Endothelial cell of umbilical vein (primary cell): Measurements from ENCODE around the gene EFCC1.

Experiments
- EZH2 ChIP-seq: IDR thresholded peaks from 2 replicates; pipeline ENCODE4 v1.6.1; 2012; ENCODE audit warnings: borderline replicate concordance, low read depth, mild to moderate bottlenecking, moderate library complexity, low read length, inconsistent platforms; ENCODE audit not compliant: severe bottlenecking
- GATA2 ChIP-seq: IDR thresholded peaks from 2 replicates; pipeline ENCODE4 v1.7.0; 2011; ENCODE audit warnings: low read depth, mild to moderate bottlenecking, moderate library complexity, mixed read lengths, low read length; ENCODE audit not compliant: insufficient read length, insufficient read depth
- MYC ChIP-seq: IDR thresholded peaks from one replicate; pipeline ENCODE4 v1.6.1; 2011; ENCODE audit warnings: mild to moderate bottlenecking, low read depth, low read length
- POLR2A ChIP-seq: IDR thresholded peaks from 2 replicates; pipeline ENCODE4 v1.6.1; 2012; ENCODE audit warnings: low read depth, mild to moderate bottlenecking, control low read depth, low read length
- TF ChIP-seq, protein P1 (sequence below), 2 donors: IDR thresholded peaks; 1 replicate in 1 of 2; 2 replicates in 1 of 2; pipeline ENCODE4 v1.5.1; 2011; ENCODE audit warnings: low read length in 2 of 2, mild to moderate bottlenecking in 2 of 2, moderate library complexity in 2 of 2, control low read depth in 1 of 2, inconsistent platforms in 1 of 2, low read depth in 1 of 2; ENCODE audit not compliant: insufficient read depth in 1 of 2; ENCODE audit errors: extremely low read depth in 1 of 2
- TF ChIP-seq, protein P2 (sequence below): IDR thresholded peaks from 2 replicates; pipeline ENCODE4 v1.6.1; 2011; ENCODE audit not compliant: insufficient read depth, insufficient read length

DNA sequence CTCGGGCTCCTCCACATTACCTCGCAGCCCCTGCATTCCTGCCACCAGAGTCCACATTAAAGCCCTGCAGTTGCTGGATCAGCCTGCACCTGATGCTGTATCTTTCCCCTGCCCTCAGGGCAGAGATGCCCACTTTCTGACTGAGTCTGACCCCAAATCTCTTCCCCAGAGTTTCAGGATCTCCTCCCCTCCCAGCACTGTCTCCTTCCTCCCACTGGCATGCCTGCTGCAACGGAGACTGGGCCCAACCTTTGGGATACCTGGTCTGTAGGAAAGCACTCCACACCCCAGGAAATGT, 38.9 kb downstream of the EFCC1 start:
- TF ChIP-seq POLR2A (no peak), EZH2 (no peak), GATA2 (no peak), MYC (no peak)
- TF ChIP-seq, protein P1, sequence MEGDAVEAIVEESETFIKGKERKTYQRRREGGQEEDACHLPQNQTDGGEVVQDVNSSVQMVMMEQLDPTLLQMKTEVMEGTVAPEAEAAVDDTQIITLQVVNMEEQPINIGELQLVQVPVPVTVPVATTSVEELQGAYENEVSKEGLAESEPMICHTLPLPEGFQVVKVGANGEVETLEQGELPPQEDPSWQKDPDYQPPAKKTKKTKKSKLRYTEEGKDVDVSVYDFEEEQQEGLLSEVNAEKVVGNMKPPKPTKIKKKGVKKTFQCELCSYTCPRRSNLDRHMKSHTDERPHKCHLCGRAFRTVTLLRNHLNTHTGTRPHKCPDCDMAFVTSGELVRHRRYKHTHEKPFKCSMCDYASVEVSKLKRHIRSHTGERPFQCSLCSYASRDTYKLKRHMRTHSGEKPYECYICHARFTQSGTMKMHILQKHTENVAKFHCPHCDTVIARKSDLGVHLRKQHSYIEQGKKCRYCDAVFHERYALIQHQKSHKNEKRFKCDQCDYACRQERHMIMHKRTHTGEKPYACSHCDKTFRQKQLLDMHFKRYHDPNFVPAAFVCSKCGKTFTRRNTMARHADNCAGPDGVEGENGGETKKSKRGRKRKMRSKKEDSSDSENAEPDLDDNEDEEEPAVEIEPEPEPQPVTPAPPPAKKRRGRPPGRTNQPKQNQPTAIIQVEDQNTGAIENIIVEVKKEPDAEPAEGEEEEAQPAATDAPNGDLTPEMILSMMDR (IDR thresholded peaks at IDR 0.05; ENCODE audit: extremely low read depth in 1 of 2, insufficient read depth in 1 of 2, low read depth in 1 of 2, low read length in 2 of 2), result no peak
- TF ChIP-seq, protein P2, sequence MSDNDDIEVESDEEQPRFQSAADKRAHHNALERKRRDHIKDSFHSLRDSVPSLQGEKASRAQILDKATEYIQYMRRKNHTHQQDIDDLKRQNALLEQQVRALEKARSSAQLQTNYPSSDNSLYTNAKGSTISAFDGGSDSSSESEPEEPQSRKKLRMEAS, result no peak
